Keratinocyte (primary cell): ENCODE measurements around the gene DMD.

Experiments used
- CTCF ChIP-seq, 3 experiments: IDR thresholded peaks in 1 of 3; conservative IDR thresholded peaks in 1 of 3; optimal IDR thresholded peaks in 1 of 3; 2 replicates in 2 of 3; 3 replicates in 1 of 3; pipeline versions ENCODE3 to v1.5.1; 2011; ENCODE audit warnings: low read length in 3 of 3, mild to moderate bottlenecking in 3 of 3, moderate library complexity in 2 of 3, control low read depth in 1 of 3, inconsistent platforms in 1 of 3; ENCODE audit not compliant: insufficient read depth in 2 of 3; ENCODE audit errors: extremely low read depth in 1 of 3
- EZH2 ChIP-seq: IDR thresholded peaks from one replicate; pipeline ENCODE4 v1.6.1; 2012; ENCODE audit warnings: inconsistent platforms, mild to moderate bottlenecking, low read length, moderate library complexity

GRCh38 chrX:31981546-31982062 is 1229.7 kb downstream of the DMD start:
- no peak for TF ChIP-seq CTCF (optimal IDR thresholded peaks at IDR 0.05 in 1 of 3, IDR thresholded peaks at IDR 0.05 in 1 of 3, conservative IDR thresholded peaks at IDR 0.05 in 1 of 3; ENCODE audit: extremely low read depth in 1 of 3, insufficient read depth in 2 of 3, low read length in 3 of 3)
- no peak for TF ChIP-seq EZH2
